A673 (cell line): ENCODE measurements around the gene NF1. TPM values are rescaled to one million over a fixed set of nuclear protein-coding genes. Genes with fewer than 3 reads are reported as not detected.

Experiments used
- BruUV-seq: library from RNA; stranded (reverse); fragments of 400-500 nt; replicated peaks from 2 replicates; lab custom pipeline; 2021; lab: Mats Ljungman, UMichigan
- CTCF ChIA-PET: fragments of 300-600 bp; sonication (Branson Sonifier 250); formaldehyde crosslinking; loops from one replicate; lab custom pipeline; 2022; ENCODE audit warnings: antibody characterized with exemption; lab: Charles Lee
- POLR2A ChIA-PET: fragments of 300-600 bp; sonication (Branson Sonifier 250); formaldehyde crosslinking; loops from one replicate; lab custom pipeline; 2022; ENCODE audit warnings: antibody characterized with exemption; ENCODE audit not compliant: low non-redundant PET; lab: Charles Lee
- DNase-seq: peaks from one replicate; pipeline ENCODE4 v3.0.0-alpha.2; 2015; ENCODE audit warnings: low spot score
- H3K27ac ChIP-seq: fragments of 200-600 bp; sonication (generic); 2 replicates; pipeline ENCODE4 v1.5.1; 2016; ENCODE audit warnings: mixed run types, low read depth, mild to moderate bottlenecking, mixed read lengths, antibody characterized with exemption, low read length; ENCODE audit not compliant: poor library complexity, severe bottlenecking
- H3K27me3 ChIP-seq: fragments of 200-600 bp; sonication (generic); replicated peaks from 2 replicates; pipeline ENCODE4 v1.6.1; 2017; ENCODE audit warnings: mixed run types, low read depth, mild to moderate bottlenecking, mixed read lengths, antibody characterized with exemption, low read length; ENCODE audit not compliant: insufficient read depth, poor library complexity
- H3K36me3 ChIP-seq: fragments of 200-600 bp; sonication (generic); 2 replicates; pipeline ENCODE4 v1.6.1; 2016; ENCODE audit warnings: mixed run types, mild to moderate bottlenecking, mixed read lengths, antibody characterized with exemption, low read length; ENCODE audit not compliant: insufficient read depth, poor library complexity, severe bottlenecking
- H3K4me1 ChIP-seq: fragments of 200-600 bp; sonication (generic); 2 replicates; pipeline ENCODE4 v1.6.1; 2017; ENCODE audit warnings: mixed run types, mild to moderate bottlenecking, mixed read lengths, antibody characterized with exemption, low read length; ENCODE audit not compliant: insufficient read depth, poor library complexity, severe bottlenecking
- H3K4me3 ChIP-seq: fragments of 200-600 bp; sonication (generic); 2 replicates; pipeline ENCODE4 v1.5.1; 2016; ENCODE audit warnings: low read depth, mixed run types, mild to moderate bottlenecking, mixed read lengths, low read length; ENCODE audit not compliant: poor library complexity, severe bottlenecking
- H3K9me3 ChIP-seq: fragments of 200-600 bp; sonication (generic); 2 replicates; pipeline ENCODE4 v1.6.1; 2016; ENCODE audit warnings: mixed run types, low read depth, mild to moderate bottlenecking, mixed read lengths, antibody characterized with exemption, low read length; ENCODE audit not compliant: poor library complexity, severe bottlenecking
- CTCF ChIP-seq: fragments of 300-800, 200-600 bp; sonication (generic); conservative IDR thresholded peaks from 2 replicates; pipeline ENCODE4 v1.5.1; 2017; ENCODE audit warnings: low read depth, mild to moderate bottlenecking, antibody characterized with exemption, low read length, moderate library complexity, mixed read lengths
- EZH2 ChIP-seq: fragments of 200-600 bp; sonication (generic); IDR thresholded peaks from 2 replicates; pipeline ENCODE4 v1.6.1; 2017; ENCODE audit warnings: borderline replicate concordance, low read depth, mild to moderate bottlenecking, mixed read lengths, antibody characterized with exemption, low read length; ENCODE audit not compliant: poor library complexity, severe bottlenecking
- intact Hi-C: fragments of 100-400 bp; cut with micrococcal nuclease; formaldehyde crosslinking; loops from one replicate; pipeline ENCODE4 v1.10.0; 2022; ENCODE audit not compliant: unreplicated experiment
- total RNA-seq: library from RNA; stranded (reverse); gene quantifications from 2 replicates; pipeline ENCODE4 v1.2.3, GENCODE V29; 2021

The NF1 gene
- total RNA-seq, 1 experiment from 2014 or later = 32.1 TPM

GRCh38 chr17:31388351-31388750 lies 293.6 kb downstream of the NF1 start:
- H3K36me3 ChIP-seq = no peaks in the 10 kb centered on the region
- H3K4me1 ChIP-seq = no peaks in the 10 kb centered on the region
- DNase-seq = no peak
- H3K27me3 ChIP-seq = no peaks in the 10 kb centered on the region
- no peaks in the 10 kb centered on the region for H3K9me3 ChIP-seq
- intact Hi-C loops = loop anchor here (2.0 to 5.0 kb wide), 2 partner anchors 136 to 454 kb away; no protein-coding TSS in a partner anchor
- POLR2A ChIA-PET = no interaction called here
- no peak overlapping the region for H3K27ac ChIP-seq
- no TSS peak for BruUV-seq
- H3K4me3 ChIP-seq = no peak overlapping the region
- CTCF ChIA-PET = interaction anchor here (0.8 kb wide), 1 partner anchor 184 kb away, joined by 3 read pairs; no protein-coding TSS in a partner anchor
- TF ChIP-seq CTCF (no peak), EZH2 (no peak)

- Histone ChIP-seq H3K9me3 (no peaks in the 10 kb centered on the region), H3K4me3 (no peak overlapping the region), H3K36me3 (no peaks in the 10 kb centered on the region), H3K4me1 (no peaks in the 10 kb centered on the region), H3K27ac (no peak overlapping the region), H3K27me3 (no peaks in the 10 kb centered on the region)
- TF ChIP-seq EZH2 (no peak), CTCF (peak; percentile 64)
- BruUV-seq = no TSS peak
- ChIA-PET POLR2A (no interaction called here), CTCF (interaction anchor here (0.8 kb wide), 1 partner anchor 185 kb away, joined by 3 read pairs; no protein-coding TSS in a partner anchor)
- intact Hi-C loops = loop anchor here (2.0 to 5.0 kb wide), 2 partner anchors 136 to 453 kb away; no protein-coding TSS in a partner anchor
- DNase-seq = peak; percentile 39
These were observed 294.2 kb downstream of the NF1 start for GRCh38 chr17:31388770-31389656.

GRCh38 chr17:31389657-31390381 lies 295.0 kb downstream of the NF1 start:
- Histone ChIP-seq H3K36me3 (no peaks in the 10 kb centered on the region), H3K27ac (no peak overlapping the region), H3K9me3 (no peaks in the 10 kb centered on the region), H3K4me1 (no peaks in the 10 kb centered on the region), H3K27me3 (no peaks in the 10 kb centered on the region), H3K4me3 (no peak overlapping the region)
- 0 out of 2 replicates have a peak, but pooled peaks have one; percentile 2 for TF ChIP-seq CTCF
- no peak for TF ChIP-seq EZH2
- intact Hi-C loops = loop anchor here (2.0 to 5.0 kb wide), 2 partner anchors 135 to 452 kb away; no protein-coding TSS in a partner anchor
- ChIA-PET POLR2A (no interaction called here), CTCF (no interaction called here)
- DNase-seq = no peak
- no TSS peak for BruUV-seq
